Left cardiac atrium (tissue), 4 donors: Measurements from ENCODE around the gene GJB2. TPM values are rescaled to one million over a fixed set of nuclear protein-coding genes. Genes with fewer than 3 reads are reported as not detected.

Experiments
- ATAC-seq, 2 donors: fragments of 200-7000 bp; cut with Tn5 transposase; one replicate each; pipeline ENCODE4 v1.9.1; 2020; ENCODE audit warnings: mild to moderate bottlenecking in 2 of 2, moderate library complexity in 2 of 2
- DNase-seq: peaks from one replicate; pipeline ENCODE4 v3.0.0-alpha.2; 2020
- intact Hi-C, 2 donors: fragments of 100-400 bp; cut with DNase I; formaldehyde crosslinking; loops; one replicate each; pipeline versions ENCODE4 v1.14.1 to v1.15.1; 2022 to 2023
- total RNA-seq, 2 donors: library from RNA; stranded (reverse); fragmentation: NEBNext Ultra II Directional; extraction: Animal tissue kit (Norgen Biotek cat#: 25700); gene quantifications; one replicate each; pipeline ENCODE4 v1.2.1, GENCODE V29; 2021
- donor health status: DM: no; HTN: yes; CAD: no.
- donor health status: DM: no; HTN: yes; CAD: no; lungs with severe emphysema.
- donor health status: DM: yes; HTN: yes; CAD: no.
- donor health status: Dilated cardiomyopathy.

The GJB2 gene
- total RNA-seq, 2 donors from 2014 or later, result 0.27 TPM; not detected in 1

- ATAC-seq (peak in 1 of 2 donors; percentile 56), DNase-seq (no peak)
- intact Hi-C loops, result no loop called here
These were observed 43.0 kb downstream of the GJB2 start for GRCh38 chr13:20149762-20150161.

- intact Hi-C loops, result no loop called here
- no peak for ATAC-seq
- DNase-seq, result no peak
These were observed 44.1 kb downstream of the GJB2 start for GRCh38 chr13:20148501-20149183.

- no peak for DNase-seq
- intact Hi-C loops, result no loop called here
- no peak for ATAC-seq
These were observed 46.4 kb downstream of the GJB2 start for GRCh38 chr13:20146381-20146780.

GRCh38 chr13:20145521-20145920, 47.2 kb downstream of the GJB2 start:
- intact Hi-C loops, result no loop called here
- DNase-seq, result no peak
- no peak for ATAC-seq

GRCh38 chr13:20144141-20144850, 48.4 kb downstream of the GJB2 start:
- no peak for ATAC-seq

GRCh38 chr13:20142927-20143480, 49.7 kb downstream of the GJB2 start:
- DNase-seq (no peak), ATAC-seq (no peak)
- intact Hi-C loops, result no loop called here

More at GRCh38 chr13:20144141-20144850, 48.4 kb downstream of the GJB2 start:
- intact Hi-C loops, result no loop called here
- no peak for DNase-seq

- no peak for ATAC-seq
- intact Hi-C loops, result no loop called here
- no peak for DNase-seq
These were observed 50.5 kb downstream of the GJB2 start for GRCh38 chr13:20142023-20142926.

- intact Hi-C loops, result no loop called here
- peak; percentile 77 to 92 for ATAC-seq
- no peak for DNase-seq
These were observed 51.3 kb downstream of the GJB2 start for GRCh38 chr13:20141238-20142022.

GRCh38 chr13:20140487-20140886, 52.3 kb downstream of the GJB2 start:
- intact Hi-C loops, result no loop called here
- ATAC-seq (peak; percentile 46 to 58), DNase-seq (no peak)

GRCh38 chr13:20137875-20138274, 54.9 kb downstream of the GJB2 start:
- ATAC-seq, result no peak
- no peak for DNase-seq
- intact Hi-C loops, result no loop called here

Other genes starting within 250 kb of the GJB2 start
- 10 to 100 TPM; 49.0 to 55.4 TPM for gene ZMYM2, start 234.2 kb downstream of the GJB2 start, total RNA-seq
- gene GJA3, start 31.9 kb downstream of the GJB2 start, total RNA-seq, result 1 to 10 TPM; 6.2 to 8.0 TPM
- not detected for gene GJB6, start 39.4 kb upstream of the GJB2 start, total RNA-seq